K562 treated with DMSO at 1 percent for 48 hours (cell line): ENCODE data around the gene MYLK2. TPM values are rescaled to one million over a fixed set of nuclear protein-coding genes. Genes with fewer than 3 reads are reported as not detected.

Experiments
- total RNA-seq: library from RNA; unstranded; fragments of 300-600 nt; gene quantifications from 2 replicates; pipeline ENCODE4 v1.2.3, GENCODE V29; 2022; ENCODE audit warnings: low replicate concordance; ENCODE audit errors: extremely low read depth

Gene MYLK2
- not detected in 2 replicates for total RNA-seq

GRCh38 chr20:31819083-31819784 lies at the start of gene MYLK2:
Gene MYLK2 (plus strand): TSS chr20:31819356. CDS start chr20:31819581, 225 bp downstream.

GRCh38 chr20:31845300-31845863 lies 26.2 kb downstream of the MYLK2 start, which contains the start of gene FOXS1:
Gene FOXS1 (minus strand): TSS chr20:31845604. CDS start chr20:31845542, 62 bp downstream.

GRCh38 chr20:31869942-31870725 lies 51.0 kb downstream of the MYLK2 start, which contains the start of the genes DUSP15 and TTLL9:
Gene DUSP15 (minus strand): TSS chr20:31870527. CDS start chr20:31870337, 190 bp downstream.
Gene TTLL9 (plus strand): TSS chr20:31870634. CDS start chr20:31871127, 493 bp downstream.

Other genes with a start within 250 kb of the MYLK2 start
- gene ID1, start 214.1 kb upstream of the MYLK2 start, total RNA-seq: not detected in 2 replicates
- gene COX4I2, start 181.4 kb upstream of the MYLK2 start, total RNA-seq: not detected in 2 replicates
- gene BCL2L1, start 96.5 kb upstream of the MYLK2 start, total RNA-seq: not detected in 2 replicates
- 210 TPM in 1 of 2 replicates, not detected in the other for gene TPX2, start 80.1 kb upstream of the MYLK2 start, total RNA-seq
- gene FOXS1, start 26.2 kb downstream of the MYLK2 start, total RNA-seq: not detected in 2 replicates
- gene DUSP15, start 51.2 kb downstream of the MYLK2 start, total RNA-seq: not detected in 2 replicates
- not detected in 2 replicates for gene TTLL9, start 51.3 kb downstream of the MYLK2 start, total RNA-seq
- gene PDRG1, start 132.7 kb downstream of the MYLK2 start, total RNA-seq: not detected in 2 replicates
- not detected in 2 replicates for gene XKR7, start 148.8 kb downstream of the MYLK2 start, total RNA-seq
- not detected in 2 replicates for gene CCM2L, start 191.1 kb downstream of the MYLK2 start, total RNA-seq
- gene HCK, start 232.9 kb downstream of the MYLK2 start, total RNA-seq: not detected in 2 replicates